Fibroblast of upper back skin (primary cell): Measurements from ENCODE around the gene HFE.
A peak's percentile ranks its signal among the peaks of the same experiment; 100 is the strongest.
"Not testable (repeated sequence)": the region's sequence is repeated elsewhere in the genome, so short reads cannot be mapped to it uniquely, and the experiment has no call there.

ENCODE experiments used
- DNase-seq: peaks from one replicate; pipeline ENCODE4 v3.0.0-alpha.2; 2013

HFE gene

GRCh38 chr6:26087284-26088115 is at the start of gene HFE:
HFE (plus strand) TSS chr6:26087429; CDS start chr6:26087441, 12 bp downstream.
- DNase-seq = peak; percentile 64

GRCh38 chr6:26041946-26042345 is 45.3 kb upstream of the HFE start:
- DNase-seq = no peak

GRCh38 chr6:26043384-26044139 is 43.7 kb upstream of the HFE start:
- peak; percentile 98 for DNase-seq

- no peak for DNase-seq
Observed at GRCh38 chr6:26044140-26045064, 42.8 kb upstream of the HFE start.

- DNase-seq = peak; percentile 95
Observed at GRCh38 chr6:26045065-26045927, 41.9 kb upstream of the HFE start.

- DNase-seq = peak; percentile 28
Observed at GRCh38 chr6:26045928-26046368, 41.3 kb upstream of the HFE start.

- DNase-seq = not testable (repeated sequence)
Observed at GRCh38 chr6:26047329-26047728, 39.9 kb upstream of the HFE start.

GRCh38 chr6:26048590-26048989 is 38.6 kb upstream of the HFE start:
- no peak for DNase-seq

GRCh38 chr6:26051665-26052310 is 35.4 kb upstream of the HFE start:
- no peak for DNase-seq

- DNase-seq = not testable (repeated sequence)
Observed at GRCh38 chr6:26052762-26053250, 34.4 kb upstream of the HFE start.

GRCh38 chr6:26053992-26054780 is 33.0 kb upstream of the HFE start:
- no peak for DNase-seq

GRCh38 chr6:26054781-26055718 is 32.2 kb upstream of the HFE start:
- peak; percentile 98 for DNase-seq

GRCh38 chr6:26055719-26056582 is 31.3 kb upstream of the HFE start:
- peak; percentile 86 for DNase-seq

- DNase-seq = no peak
Observed at GRCh38 chr6:26056583-26057350, 30.5 kb upstream of the HFE start.

- no peak for DNase-seq
Observed at GRCh38 chr6:26057899-26058298, 29.3 kb upstream of the HFE start.

- DNase-seq = not testable (repeated sequence)
Observed at GRCh38 chr6:26058477-26059033, 28.7 kb upstream of the HFE start.

GRCh38 chr6:26059941-26060340 is 27.3 kb upstream of the HFE start:
- DNase-seq = no peak
